ENCODE data around the gene LAMTOR2. TPM values are rescaled to one million over a fixed set of nuclear protein-coding genes. Genes with fewer than 3 reads are reported as not detected.

The LAMTOR2 gene
- total and polyA plus RNA-seq, 7 donors = 46.1 to 101 (median 63.9) TPM

- Histone ChIP-seq H3K27ac (no peak overlapping the region), H3K36me3 (ENCODE audit: insufficient read depth in 1 of 2, low read depth in 1 of 2) (no peaks in the 10 kb centered on the region), H3K27me3 (ENCODE audit: insufficient read depth in 3 of 3, low read length in 2 of 3) (no peaks in the 10 kb centered on the region), H3K4me1 (no peaks in the 10 kb centered on the region), H3K4me3 (no peak overlapping the region), H3K9me3 (no peaks in the 10 kb centered on the region)
- 64 to 70% (median 64%) methylated on average over 2 of the region's 2 CpGs for WGBS, 3 donors
- TF ChIP-seq CTCF (IDR thresholded peaks at IDR 0.05) = no peak
- DNase-seq = no peak
- intact Hi-C loops (cut with DNase I) = no loop called here
- no peak for ATAC-seq
Observed at GRCh38 chr1:156063997-156064285, 9.4 kb downstream of the LAMTOR2 start.

GRCh38 chr1:156064615-156065014 is 10.0 kb downstream of the LAMTOR2 start:
- no peak for DNase-seq
- ATAC-seq = no peak
- TF ChIP-seq CTCF (IDR thresholded peaks at IDR 0.05) = no peak
- Histone ChIP-seq H3K27ac (no peak overlapping the region), H3K27me3 (ENCODE audit: insufficient read depth in 3 of 3, low read length in 2 of 3) (no peaks in the 10 kb centered on the region), H3K9me3 (no peaks in the 10 kb centered on the region), H3K4me3 (no peak overlapping the region), H3K4me1 (no peaks in the 10 kb centered on the region), H3K36me3 (ENCODE audit: insufficient read depth in 1 of 2, low read depth in 1 of 2) (no peaks in the 10 kb centered on the region)
- intact Hi-C loops (cut with DNase I) = no loop called here
- WGBS, 3 donors = 96 to 100% (median 100%) methylated on average over 2 of the region's 2 CpGs

GRCh38 chr1:156065212-156065611 is 10.6 kb downstream of the LAMTOR2 start:
- Histone ChIP-seq H3K9me3 (no peaks in the 10 kb centered on the region), H3K36me3 (ENCODE audit: insufficient read depth in 1 of 2, low read depth in 1 of 2) (no peaks in the 10 kb centered on the region), H3K27ac (no peak overlapping the region), H3K4me1 (no peaks in the 10 kb centered on the region), H3K4me3 (no peak overlapping the region), H3K27me3 (ENCODE audit: insufficient read depth in 3 of 3, low read length in 2 of 3) (no peaks in the 10 kb centered on the region)
- DNase-seq (no peak), ATAC-seq (no peak)
- TF ChIP-seq CTCF (IDR thresholded peaks at IDR 0.05) = no peak
- intact Hi-C loops (cut with DNase I) = no loop called here
- WGBS, 3 donors = 92 to 93% (median 93%) methylated on average over 3 of the region's 3 CpGs

- intact Hi-C loops (cut with DNase I) = no loop called here
- no peak for TF ChIP-seq CTCF (IDR thresholded peaks at IDR 0.05)
- H3K4me1 ChIP-seq = no peaks in the 10 kb centered on the region
- no peaks in the 10 kb centered on the region for H3K36me3 ChIP-seq (ENCODE audit: insufficient read depth in 1 of 2, low read depth in 1 of 2)
- ATAC-seq = no peak
- no peak overlapping the region for H3K4me3 ChIP-seq
- no peaks in the 10 kb centered on the region for H3K27me3 ChIP-seq (ENCODE audit: insufficient read depth in 3 of 3, low read length in 2 of 3)
- no peak overlapping the region for H3K27ac ChIP-seq
- no peak for DNase-seq
- WGBS, 3 donors = 75 to 82% (median 78%) methylated on average over 16 of the region's 16 CpGs
- H3K9me3 ChIP-seq = no peaks in the 10 kb centered on the region
Observed at GRCh38 chr1:156065871-156066270, 11.3 kb downstream of the LAMTOR2 start.

- H3K4me3 ChIP-seq = no peak overlapping the region
- DNase-seq (no peak), ATAC-seq (no peak)
- intact Hi-C loops (cut with DNase I) = no loop called here
- H3K4me1 ChIP-seq = no peaks in the 10 kb centered on the region
- H3K27me3 ChIP-seq (ENCODE audit: insufficient read depth in 3 of 3, low read length in 2 of 3) = no peaks in the 10 kb centered on the region
- no peaks in the 10 kb centered on the region for H3K36me3 ChIP-seq (ENCODE audit: insufficient read depth in 1 of 2, low read depth in 1 of 2)
- H3K27ac ChIP-seq = no peak overlapping the region
- TF ChIP-seq CTCF (IDR thresholded peaks at IDR 0.05) = no peak
- WGBS, 3 donors = 82 to 88% (median 86%) methylated on average over 2 of the region's 2 CpGs
- H3K9me3 ChIP-seq = no peaks in the 10 kb centered on the region
Observed at GRCh38 chr1:156067262-156067661, 12.7 kb downstream of the LAMTOR2 start.
